ENCODE data around the gene INPP5D.

Gene INPP5D

GRCh38 chr2:233111427-233111826 lies 51.3 kb downstream of the INPP5D start:
- H3K27ac ChIP-seq, result no peak overlapping the region
- TF ChIP-seq CTCF (conservative IDR thresholded peaks at IDR 0.05), result no peak

GRCh38 chr2:233112329-233112728 lies 52.2 kb downstream of the INPP5D start:
- no peak for TF ChIP-seq CTCF (conservative IDR thresholded peaks at IDR 0.05)
- H3K27ac ChIP-seq, result no peak overlapping the region

- TF ChIP-seq CTCF (conservative IDR thresholded peaks at IDR 0.05), result no peak
These were observed 52.8 kb downstream of the INPP5D start for GRCh38 chr2:233112776-233113452.

GRCh38 chr2:233114421-233114861 lies 54.3 kb downstream of the INPP5D start:
- no peak for TF ChIP-seq CTCF (conservative IDR thresholded peaks at IDR 0.05)
- H3K27ac ChIP-seq, result no peak overlapping the region

More at GRCh38 chr2:233112776-233113452, 52.8 kb downstream of the INPP5D start:
- no peak overlapping the region for H3K27ac ChIP-seq

GRCh38 chr2:233115121-233115520 lies 55.0 kb downstream of the INPP5D start:
- H3K27ac ChIP-seq, result no peak overlapping the region
- no peak for TF ChIP-seq CTCF (conservative IDR thresholded peaks at IDR 0.05)

- TF ChIP-seq CTCF (conservative IDR thresholded peaks at IDR 0.05), result no peak
- no peak overlapping the region for H3K27ac ChIP-seq
These were observed 55.6 kb downstream of the INPP5D start for GRCh38 chr2:233115741-233116140.

- no peak overlapping the region for H3K27ac ChIP-seq
- no peak for TF ChIP-seq CTCF (conservative IDR thresholded peaks at IDR 0.05)
These were observed 56.8 kb downstream of the INPP5D start for GRCh38 chr2:233116946-233117345.
